Measurements from ENCODE around the gene PSMD3.
"Not testable (repeated sequence)": the region's sequence is repeated elsewhere in the genome, so short reads cannot be mapped to it uniquely, and the experiment has no call there.

PSMD3 gene

DNA sequence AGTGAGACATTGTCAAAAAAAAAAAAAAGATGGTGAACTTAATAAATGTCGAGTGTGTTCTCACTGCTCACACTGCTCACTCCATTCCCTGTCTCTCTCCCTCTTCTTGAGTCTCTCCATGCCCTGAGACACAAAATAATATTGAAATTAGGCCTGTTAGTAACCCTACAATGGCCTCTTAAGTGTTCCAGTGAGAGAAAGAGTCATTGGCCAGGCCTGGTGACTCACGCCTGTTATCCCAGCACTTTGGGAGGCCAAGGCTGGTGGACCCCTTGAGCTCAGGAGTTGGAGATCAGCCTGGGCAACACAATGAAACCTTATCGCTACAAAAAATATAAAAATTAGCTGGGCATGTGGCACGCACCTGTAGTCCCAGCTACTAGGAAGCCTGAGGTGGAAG lies 18.5 kb downstream of the PSMD3 start:
- no peak for DNase-seq

GRCh38 chr17:40000161-40000560 lies 19.6 kb downstream of the PSMD3 start:
- DNase-seq: no peak

DNA sequence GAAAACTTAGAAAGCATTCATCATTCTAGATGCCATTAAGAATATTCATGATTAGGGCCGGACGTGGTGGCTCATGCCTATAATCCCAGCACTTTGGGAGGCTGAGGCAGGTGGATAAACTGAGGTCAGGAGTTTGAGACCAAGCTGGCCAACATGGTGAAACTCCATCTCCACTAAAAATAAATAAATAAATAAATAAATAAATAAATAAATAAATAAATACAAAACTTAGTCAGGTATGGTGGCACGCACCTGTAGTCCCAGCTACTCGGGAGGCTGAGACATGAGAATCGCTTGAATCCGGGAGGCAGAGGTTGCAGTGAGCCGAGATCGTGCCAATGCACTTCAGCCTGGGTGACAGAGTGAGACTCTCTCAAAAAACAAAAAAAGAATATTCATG lies 20.7 kb downstream of the PSMD3 start:
- DNase-seq: not testable (repeated sequence)

DNA sequence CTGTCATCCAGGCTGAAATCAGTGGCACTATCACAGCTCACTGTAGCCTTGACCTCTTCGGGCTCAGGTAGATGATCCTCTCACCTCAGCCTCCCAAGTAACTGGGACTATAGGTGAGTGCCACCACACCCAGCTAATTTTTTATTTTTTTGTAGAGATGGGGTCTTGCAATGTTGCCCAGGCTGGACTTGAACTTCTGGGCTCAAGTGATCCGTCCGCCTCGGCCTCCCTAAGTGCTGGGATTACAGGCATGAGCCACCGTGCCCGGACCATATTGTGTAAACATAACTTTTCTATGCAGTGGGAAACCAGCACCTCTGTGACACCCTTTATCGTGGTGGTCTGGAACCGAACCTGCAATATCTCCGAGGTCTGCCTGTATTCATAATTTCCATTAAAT lies 23.5 kb downstream of the PSMD3 start:
- no peak for DNase-seq

DNA sequence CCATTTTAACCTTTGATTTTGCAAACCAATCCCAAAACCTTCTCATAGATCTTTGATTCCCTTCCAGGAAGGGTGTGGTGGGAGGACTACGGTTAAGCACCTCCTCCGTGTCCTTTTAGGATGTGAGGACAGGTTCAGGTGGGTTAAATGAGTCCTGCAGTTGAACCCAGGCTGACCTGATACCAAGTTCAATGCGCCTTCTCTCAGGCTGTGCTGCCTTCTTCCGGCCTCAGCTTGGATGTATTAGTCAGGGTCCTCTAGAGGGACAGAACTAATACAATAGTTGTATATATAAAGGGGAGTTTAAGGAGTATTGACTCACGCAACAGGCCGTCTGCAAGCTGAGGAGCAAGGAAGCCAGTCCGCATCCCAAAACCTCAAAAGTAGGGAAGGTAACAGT lies 24.1 kb downstream of the PSMD3 start:
- no peak for DNase-seq

GRCh38 chr17:40005520-40005919 lies 24.9 kb downstream of the PSMD3 start:
- no peak for DNase-seq

DNA sequence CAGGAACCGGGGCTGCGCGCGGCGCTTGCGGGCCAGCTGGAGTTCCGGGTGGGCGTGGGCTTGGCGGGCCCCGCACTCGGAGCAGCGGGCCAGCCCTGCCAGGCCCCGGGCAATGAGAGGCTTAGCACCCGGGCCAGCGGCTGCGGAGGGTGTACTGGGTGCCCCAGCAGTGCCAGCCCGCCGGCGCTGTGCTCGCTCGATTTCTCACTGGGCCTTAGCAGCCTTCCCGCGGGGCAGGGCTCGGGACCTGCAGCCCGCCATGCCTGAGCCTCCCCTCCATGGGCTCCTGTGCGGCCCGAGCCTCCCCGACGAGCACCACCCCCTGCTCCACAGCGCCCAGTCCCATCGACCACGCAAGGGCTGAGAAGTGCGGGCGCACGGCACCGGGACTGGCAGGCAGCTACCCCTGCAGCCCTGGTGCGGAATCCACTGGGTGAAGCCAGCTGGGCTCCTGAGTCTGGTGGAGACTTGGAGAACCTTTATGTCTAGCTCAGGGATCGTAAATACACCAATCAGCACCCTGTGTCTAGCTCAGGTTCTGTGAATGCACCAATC lies 30.4 kb downstream of the PSMD3 start:
- not testable (repeated sequence) for DNase-seq

DNA sequence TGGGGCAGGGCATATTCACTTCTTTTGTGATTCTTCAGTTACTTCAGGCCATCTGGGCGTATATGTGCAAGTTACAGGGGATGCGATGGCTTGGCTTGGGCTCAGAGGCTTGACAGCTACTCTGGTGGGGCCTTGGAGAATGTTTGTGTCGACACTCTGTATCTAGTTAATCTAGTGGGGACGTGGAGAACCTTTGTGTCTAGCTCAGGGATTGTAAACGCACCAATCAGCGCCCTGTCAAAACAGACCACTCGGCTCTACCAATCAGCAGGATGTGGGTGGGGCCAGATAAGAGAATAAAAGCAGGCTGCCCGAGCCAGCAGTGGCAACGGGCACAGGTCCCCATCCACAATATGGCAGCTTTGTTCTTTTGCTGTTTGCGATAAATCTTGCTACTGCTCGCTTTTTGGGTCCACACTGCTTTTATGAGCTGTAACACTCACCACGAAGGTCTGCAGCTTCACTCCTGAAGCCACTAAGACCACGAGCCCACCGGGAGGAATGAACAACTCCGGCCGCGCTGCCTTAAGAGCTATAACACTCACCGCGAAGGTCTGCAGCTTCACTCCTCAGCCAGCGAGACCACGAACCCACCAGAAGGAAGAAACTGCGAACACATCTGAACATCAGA lies 31.5 kb downstream of the PSMD3 start:
- not testable (repeated sequence) for DNase-seq

GRCh38 chr17:40014375-40014980 lies 33.9 kb downstream of the PSMD3 start:
- peak; percentile 34 for DNase-seq

- no peak for DNase-seq
These were observed 34.7 kb downstream of the PSMD3 start, which contains the start of gene CSF3 for GRCh38 chr17:40015005-40015997. Gene CSF3 (plus strand): TSS chr17:40015440. CDS start chr17:40015475, 35 bp downstream.

- DNase-seq: no peak
These were observed 35.7 kb downstream of the PSMD3 start for GRCh38 chr17:40015998-40016985.

- no peak for DNase-seq
These were observed 36.9 kb downstream of the PSMD3 start for GRCh38 chr17:40017422-40018080.

DNA sequence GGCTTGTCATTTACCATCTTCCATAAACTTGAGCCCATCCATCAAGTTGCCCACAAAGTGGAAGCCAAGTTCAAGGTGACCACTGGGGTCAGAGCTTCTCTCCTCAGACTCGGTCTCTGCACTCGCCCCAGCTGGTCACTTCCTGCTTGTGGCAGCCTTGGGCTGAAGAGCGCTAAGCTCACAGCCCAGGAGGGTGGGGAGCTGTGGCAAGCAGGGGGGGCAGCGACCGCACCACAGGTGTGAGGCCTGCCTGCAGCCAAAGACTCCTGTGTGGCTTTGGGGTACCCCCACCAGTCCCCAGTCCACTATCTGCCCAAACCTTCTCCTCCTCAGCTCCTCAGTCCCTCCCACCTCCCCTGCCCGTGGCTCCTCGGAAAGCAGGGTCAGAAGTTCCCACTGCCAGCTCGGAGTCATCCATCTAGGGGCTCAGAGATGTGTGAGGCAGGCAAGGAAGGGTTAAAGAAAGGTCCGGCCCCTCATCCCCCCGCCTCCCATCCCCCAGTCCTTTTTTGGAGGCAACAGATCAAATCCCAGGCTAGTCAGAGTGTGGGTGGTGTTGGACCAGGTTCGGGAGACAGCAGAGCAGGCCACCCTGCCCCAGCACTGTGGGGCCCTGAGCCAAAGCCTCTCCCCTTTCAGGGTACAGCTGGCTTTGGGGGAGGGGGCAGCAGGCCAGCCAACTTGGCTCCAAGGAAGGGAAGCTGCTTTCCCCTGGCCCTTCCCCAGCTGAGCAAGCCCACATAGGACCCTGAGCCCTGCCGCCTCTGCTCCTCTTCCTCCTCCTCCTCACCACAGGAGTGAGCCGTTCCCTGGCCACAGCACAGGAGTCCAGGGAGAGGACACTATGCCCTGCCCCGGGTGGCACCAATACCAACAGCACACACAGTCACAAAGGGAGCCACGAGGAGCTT lies 37.9 kb downstream of the PSMD3 start:
- peak; percentile 44 for DNase-seq

- DNase-seq: peak; percentile 75
These were observed 38.8 kb downstream of the PSMD3 start for GRCh38 chr17:40019140-40019991.

GRCh38 chr17:40020146-40020545 lies 39.5 kb downstream of the PSMD3 start:
- DNase-seq: no peak

- DNase-seq: peak; percentile 69
These were observed 40.9 kb downstream of the PSMD3 start for GRCh38 chr17:40021451-40021971.

- DNase-seq: no peak
These were observed 41.9 kb downstream of the PSMD3 start for GRCh38 chr17:40022497-40022896.

DNA sequence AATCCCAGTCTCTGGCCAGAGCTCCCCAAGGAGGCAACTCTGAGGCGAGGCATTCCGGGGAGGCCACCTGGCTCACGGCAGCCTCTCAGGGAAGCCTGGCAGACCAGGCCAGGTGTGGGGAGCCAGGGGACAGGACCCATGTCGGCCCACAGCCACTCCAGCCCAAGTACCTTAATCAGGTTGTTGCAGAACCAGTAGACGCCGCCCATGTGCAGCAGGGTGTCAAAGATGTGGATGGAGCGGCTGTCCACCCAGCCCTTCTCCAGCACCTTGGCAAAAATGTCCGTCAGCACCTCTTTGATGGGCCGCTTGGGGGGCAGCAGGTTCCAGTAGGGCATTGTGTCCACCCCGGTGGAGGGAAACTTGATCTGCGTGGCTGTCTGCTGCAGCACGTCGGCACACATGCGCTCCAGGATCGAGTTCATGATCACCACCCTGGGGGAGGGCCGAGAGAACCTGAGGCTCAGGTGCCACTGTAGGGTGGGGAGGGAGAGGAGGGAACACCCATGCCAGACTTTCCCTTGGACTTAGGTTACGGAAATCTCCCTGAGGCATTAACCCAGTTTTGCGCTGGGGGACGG lies 42.4 kb downstream of the PSMD3 start:
- no peak for DNase-seq
